ENCODE data around the gene ELMOD1. TPM values are rescaled to one million over a fixed set of nuclear protein-coding genes. Genes with fewer than 3 reads are reported as not detected.

ELMOD1 gene
- polyA plus RNA-seq, 12 donors: 3.7 to 9.3 (median 4.5) TPM; not detected in 1

DNA sequence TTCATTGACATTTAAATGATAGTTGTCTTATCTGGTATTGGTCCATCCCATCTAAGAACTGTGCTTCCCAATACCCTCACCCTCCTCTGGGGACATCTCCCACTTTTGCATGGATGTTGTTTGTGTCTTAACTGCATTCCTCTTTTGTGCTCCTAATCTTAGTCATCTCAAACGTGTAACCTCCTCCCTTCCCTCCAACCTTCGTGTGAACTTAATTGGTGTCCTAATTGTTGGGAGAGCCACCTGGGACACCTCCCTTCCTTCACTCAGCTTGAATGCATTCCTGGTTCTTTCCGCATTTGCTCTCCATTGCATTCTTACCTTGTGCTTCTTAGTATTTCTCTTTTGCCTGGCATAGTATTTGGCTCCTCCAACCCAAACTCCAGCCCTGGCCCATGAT, 9.8 kb upstream of the ELMOD1 start:
- no peak for DNase-seq

DNA sequence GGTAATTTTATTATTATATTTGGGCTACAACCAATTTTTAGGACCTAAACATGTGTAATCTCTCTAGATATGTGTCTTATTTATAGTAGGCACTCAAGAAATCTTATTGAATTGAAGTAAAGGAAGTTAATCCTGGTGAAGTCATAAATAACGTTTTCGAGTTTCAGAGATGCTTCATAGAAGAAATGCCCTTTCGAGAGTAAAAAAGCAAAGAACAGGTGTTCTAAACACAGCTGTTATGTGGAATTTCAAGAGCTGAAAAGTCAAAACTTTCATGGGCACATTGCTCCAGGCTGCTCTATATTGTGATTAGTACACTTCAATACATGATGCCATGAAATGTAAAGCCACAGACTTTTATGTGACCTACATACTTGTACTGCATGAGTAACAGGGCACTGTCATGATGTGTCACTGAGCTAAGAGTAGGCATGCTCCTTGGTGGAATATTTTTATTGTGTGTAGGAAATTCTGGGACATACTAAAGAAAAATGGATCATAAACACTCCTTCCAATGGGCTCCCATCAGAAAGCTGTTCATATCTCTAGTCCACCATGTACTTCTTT, 7.2 kb upstream of the ELMOD1 start:
- DNase-seq: no peak

DNA sequence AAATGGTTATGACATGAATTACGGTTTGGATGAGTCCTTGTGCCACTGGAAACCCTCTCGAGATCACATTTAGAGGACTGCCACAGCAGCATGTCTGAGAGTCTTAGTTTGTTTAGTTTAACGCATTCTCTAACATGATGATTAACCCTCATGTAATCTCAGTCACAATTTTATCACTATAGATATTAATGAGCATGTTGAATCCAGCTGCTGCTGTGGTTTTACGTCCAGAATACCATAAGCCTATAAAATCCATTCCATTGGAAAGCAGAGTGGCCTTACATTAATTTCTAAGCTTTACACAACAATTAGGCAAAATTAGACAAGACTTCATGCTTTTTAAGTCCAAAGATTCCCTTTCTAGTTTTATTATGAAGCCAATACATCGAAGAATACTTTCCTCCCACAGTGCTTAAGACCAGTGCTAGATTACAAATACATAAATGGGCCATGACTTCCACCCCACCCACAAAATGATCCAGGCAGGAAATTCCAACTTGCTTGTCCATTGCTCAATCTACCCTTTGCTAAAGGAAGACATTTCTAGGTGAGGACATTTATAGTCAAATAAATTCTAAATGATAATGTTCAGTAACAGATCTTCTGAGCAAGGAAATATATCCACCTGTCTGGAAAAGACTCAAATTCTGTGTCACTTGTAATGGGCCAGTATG, 3.5 kb upstream of the ELMOD1 start:
- DNase-seq: no peak

DNA sequence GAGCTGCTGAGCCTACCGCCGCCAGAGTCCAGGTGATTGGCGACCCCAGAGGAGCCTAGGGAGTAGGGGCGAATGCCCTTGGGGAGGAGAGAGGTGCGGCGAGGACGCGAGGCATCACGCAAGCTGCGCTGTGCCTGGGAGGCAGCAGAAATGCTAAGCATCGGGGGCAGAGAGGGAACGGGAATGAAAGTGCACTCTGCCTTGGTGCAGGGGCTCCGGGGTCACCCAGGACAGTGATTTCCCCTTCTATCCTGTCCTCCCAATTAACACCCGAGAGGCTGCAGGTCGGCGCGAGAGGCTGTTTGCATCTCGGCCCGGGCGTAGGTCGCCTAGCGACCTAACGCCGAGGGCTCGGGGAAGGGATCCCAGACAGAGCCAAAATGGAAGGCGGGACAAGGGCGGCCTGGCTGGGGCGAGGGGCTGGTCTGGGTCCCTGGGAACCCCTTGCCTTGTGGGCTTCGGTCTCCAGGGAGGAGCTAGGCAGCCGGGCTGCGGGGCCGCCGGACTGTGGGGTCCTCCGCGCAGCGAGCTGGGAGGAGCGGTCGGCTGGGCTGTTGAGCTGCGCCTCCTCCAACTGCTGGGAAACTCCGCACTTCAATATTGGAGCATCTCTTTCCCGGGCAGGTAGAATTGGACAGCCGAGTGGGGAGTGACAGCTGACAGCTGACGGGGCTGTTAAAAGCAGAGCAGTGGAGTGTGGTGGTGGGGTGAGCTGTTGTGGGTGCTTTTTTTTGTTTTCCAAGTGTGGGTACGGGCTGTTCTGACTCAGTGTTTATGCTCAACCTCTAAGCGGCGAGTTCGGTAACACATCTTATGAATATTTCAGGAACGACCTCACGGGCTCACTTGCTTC, 657 bp downstream of the ELMOD1 start:
- DNase-seq: no peak

DNA sequence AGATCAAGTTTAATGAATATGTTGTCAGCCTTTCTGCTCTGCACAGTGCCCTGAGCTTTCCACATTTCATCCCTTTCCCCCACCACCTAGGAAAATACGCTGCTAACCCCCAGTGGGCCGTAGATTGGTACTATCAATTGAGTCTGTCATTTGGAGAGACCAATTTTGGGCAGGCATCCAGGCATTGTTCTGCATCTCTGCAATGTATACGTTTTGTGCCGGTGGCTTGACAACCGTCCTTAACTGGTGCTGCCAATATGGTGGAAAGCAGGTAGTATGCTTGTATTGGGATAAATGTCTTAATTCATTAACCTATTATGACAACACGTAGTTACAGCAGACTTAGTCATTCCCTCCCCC, 1.3 kb downstream of the ELMOD1 start:
- no peak for DNase-seq

DNA sequence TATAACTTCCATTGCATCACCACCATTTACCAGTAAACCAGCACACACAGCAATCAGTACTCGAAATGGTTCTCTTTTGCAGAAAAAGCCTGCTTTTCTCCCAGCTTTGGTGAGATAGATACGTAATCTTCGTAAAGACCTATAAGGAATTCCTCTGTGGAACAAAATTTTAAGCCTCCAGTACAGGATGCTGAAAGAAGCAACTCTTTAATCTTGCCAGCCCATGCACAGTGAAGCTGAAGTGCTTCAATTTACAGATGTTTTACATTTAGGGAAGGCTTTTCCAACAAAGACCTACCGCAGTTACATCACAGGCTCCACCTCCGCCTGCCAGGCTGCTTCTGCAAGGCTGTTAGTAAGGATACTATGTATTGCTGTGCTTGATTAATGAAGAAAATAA, 1.9 kb downstream of the ELMOD1 start:
- DNase-seq: peak; percentile 27

DNA sequence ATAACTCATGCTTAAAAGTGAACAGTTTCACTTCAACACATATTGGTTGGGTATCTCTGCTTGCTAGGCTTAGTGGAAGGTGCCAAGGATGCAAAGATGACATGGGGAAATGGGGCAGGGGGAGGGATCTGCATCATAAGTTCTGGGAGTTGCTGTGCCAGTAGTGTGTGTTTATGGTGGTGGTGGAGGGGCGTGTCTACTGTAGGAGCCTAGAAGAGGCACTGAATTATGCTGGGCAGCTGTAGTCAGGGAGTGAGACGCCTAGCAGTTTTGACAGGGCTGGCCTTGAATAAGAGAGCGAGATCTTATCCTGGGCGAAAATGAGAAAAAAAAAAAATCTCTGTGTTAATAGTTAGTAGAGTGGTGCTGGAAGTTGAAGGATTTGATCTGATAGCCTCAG, 3.0 kb downstream of the ELMOD1 start:
- no peak for DNase-seq

DNA sequence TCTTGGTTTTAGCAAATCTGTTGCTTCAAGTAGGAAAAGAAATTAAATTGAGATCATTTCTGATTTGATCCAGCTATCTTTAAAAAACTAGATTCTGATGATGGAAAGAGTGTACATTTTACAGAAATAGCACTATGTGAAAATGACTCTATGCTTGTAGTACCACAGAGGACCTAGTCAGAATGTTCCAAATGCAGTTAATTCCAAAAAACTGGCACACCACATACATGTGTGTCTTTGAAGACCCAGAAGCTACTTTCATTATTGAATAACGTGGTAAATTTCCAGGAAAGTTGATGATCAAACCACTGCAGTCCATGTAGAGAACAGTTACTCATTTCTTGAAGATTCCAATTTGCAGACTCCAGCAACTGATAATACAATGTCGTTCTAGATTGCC, 3.8 kb downstream of the ELMOD1 start:
- no peak for DNase-seq

DNA sequence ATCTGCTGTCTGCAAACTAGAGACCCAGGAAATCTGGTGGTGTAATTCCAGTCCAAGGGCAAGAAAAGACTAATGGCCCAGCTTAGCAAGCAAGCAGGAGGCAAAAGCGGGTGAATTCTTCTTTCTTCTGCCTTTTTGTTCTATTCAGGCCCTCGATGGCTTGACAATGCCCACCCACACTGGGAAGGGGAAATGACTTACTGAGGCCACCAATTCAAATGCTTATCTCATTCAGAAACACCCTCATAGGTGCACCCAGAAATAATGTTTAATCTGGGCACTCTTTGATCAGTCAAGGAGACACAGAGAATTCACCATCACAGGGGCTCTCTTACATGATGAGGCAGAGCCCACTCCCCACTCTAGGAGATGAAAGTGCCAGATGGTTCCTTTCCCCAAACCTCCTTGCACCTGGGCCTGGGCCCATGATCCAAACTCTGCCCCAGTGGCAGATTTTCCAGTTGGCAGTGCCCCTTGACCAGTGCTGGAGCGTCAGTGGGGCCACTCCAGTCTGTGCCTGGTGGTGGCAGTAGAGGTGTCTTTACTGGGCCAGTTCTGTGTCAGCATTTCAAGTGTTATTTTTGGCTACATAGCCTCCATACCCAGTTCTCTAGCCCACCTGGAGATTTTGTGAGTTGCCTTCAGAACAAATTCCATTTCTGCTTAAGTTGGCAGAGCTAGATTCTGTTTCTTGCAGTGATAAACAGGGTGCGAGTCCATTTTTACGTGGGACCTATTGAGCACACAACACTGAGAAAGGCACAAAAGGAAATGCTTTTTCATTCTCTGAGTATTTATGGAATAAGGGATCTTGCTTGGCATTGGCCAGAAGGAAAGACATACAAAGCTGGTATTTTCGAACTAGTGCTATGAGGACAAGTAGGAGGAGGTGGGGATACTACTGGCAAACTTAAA, 7.5 kb downstream of the ELMOD1 start:
- DNase-seq: no peak

DNA sequence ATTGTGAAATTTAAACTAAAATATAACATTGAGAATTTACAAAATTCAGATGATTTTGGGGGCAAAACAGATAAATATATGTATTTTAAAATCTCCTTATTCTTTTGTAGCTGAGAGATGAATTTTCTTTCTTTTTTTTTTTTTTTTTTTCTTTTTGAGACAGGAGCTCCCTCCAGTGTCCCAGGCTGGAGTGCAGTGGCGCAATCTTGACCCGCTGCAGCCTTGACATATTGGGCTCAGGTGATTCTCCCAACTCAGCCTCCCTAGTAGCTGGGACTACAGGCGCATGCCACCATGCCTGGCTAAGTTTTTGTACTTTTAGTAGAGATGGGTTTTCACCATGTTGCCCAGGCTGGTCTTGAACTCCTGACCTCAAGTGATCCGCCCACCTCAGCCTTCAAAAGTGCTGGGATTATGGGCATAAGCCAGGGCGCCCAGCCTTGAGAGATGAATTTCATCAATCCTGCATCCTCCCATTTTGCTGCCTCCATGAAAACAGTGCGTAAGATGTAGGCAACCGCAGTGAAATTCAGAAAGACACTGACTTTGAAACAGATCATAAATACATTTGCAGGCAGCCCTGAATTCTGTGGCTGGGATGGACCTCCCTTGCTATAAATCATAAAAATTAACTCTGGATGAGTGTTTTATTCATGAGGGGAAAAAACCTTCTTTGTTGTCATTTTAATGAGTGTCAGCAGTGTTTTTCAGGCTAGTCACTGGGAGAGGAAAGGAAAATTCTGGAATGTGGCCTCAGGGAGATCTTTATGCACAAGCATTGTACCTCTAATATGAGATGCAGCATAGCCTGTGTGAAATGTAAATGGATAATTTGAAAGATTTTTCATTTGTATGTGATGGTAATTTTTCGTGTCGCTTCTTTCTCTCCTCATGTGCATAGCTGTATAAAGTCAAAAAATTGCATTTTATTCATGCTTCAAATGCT, 14.4 kb downstream of the ELMOD1 start:
- no peak for DNase-seq

DNA sequence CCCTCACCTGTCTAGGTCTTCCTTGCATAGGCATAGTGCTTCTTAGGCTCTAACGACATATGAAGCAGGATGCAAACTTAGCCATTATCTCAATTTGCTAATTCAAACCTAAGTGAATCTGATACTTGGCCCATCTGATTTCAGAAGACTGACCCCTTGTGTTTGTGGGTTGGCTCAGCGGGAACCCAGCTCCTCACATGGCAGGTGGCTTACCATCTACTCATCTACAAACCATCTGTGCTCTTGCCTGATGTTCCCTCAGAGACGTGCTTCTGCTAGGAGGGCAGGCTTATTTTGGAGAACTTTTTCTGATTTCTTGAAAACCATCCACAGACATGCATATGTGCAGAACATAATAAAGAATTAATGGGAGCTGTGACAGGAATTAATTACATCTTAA, 15.2 kb downstream of the ELMOD1 start:
- DNase-seq: no peak

DNA sequence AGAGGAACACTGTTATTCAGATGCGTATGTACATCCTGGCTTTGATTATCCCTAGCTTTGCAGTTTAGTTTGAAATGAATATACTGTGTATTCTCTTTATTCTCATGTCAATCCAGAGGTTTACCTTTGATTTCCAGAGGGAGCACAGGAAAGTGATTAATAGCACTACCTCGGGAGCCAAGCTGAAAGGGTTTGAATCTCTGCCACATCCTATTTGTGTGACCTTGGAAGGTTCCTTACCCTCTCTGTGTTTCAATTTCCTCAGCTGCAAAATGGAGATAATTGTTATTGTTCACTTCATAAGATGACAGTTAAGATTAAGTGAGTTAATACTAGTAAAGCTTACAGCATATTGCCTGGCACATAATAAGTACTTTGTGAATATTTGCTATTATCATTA, 17.9 kb downstream of the ELMOD1 start:
- DNase-seq: no peak

DNA sequence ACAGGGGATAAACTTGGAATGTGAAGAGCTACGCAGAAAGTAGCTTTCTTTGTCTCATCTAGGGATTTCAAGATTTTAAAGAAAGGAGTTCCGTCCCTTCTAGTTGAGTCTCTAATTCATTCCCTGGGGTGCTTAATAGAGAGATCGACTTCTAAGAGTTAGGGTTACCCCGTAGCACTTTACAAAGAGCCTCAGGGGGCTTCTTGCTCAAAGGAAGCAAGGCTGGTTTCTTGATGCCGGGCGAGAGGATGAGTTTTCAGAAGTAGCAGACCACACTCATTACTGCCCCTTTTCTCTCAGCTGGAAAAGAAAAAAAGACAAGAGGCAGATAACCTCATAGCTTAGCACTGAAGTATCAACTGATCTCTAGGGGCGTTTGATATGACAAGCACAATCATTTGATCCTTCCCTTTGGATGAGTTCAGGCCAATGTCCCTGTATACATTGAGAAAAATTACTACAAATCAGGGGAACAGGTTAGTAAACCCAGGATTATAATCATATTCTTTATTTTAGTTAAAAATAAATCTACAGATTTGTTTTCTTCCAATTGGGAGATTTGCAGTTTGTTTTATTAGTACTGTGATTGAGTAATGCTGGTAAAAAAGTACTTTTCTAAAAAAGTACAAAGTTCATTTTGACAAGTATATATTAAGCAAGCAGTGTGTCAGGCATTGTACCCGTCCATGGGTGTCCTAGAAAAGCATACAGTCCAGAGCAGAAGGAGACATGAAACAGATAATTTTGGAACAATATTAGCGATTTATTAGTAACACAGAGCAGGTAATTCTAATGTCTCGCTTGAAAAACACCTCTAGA, 18.7 kb downstream of the ELMOD1 start:
- DNase-seq: no peak

DNA sequence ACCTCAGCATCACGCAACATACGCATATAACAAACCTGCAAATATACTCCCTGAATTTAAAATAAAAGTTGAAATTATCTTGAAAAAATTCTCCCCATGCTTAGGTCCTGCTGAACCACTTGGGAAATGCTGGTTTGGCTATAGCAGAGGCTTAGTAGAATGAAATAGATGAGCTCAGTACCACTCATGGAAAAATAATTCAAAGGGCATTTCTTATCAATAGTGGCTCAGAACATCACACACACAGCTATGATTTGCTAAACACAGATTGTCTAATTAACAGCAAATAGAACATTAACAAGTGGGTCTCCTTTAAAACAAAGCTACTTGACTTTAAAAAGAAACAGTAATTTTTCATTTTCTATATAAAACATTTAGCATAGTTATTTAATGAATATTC, 21.5 kb downstream of the ELMOD1 start:
- DNase-seq: no peak

DNA sequence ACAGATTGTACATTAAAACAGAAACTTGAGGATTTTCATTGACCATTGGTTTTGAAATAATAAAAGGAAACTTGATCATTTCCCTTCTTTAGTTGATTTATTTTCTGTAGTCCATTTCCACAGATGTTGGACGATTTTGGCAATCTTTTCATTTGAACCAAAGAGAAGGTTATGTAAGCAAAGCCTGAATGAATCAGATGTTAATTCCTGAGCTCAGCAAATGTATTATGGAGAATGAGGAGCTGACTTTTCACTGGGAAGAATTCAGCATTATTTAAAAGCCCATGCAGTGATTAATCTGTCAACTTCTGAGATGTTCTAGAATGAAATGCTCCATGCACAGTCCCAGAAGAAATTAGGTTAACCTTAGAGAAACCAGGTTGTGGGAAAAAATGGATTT, 29.0 kb downstream of the ELMOD1 start:
- peak; percentile 11 for DNase-seq

DNA sequence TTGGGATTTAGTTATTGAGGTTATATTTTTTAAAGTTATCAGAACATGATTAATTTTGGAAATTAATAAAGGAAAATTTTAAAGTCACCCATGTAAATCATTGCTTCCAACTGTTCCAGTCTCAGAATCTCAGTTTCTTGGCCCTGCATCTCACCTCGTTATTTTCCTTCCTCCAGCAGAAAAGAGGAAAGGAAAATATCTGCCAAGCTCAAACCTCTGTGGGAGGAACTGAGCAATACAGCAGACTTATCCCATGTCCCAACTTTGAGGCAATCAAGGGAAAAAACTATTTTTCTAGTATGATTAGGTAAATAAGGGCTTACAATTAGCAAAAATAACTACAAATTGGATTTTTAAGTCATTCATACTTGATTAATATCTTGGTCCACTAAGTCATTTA, 30.1 kb downstream of the ELMOD1 start:
- peak; percentile 42 for DNase-seq

DNA sequence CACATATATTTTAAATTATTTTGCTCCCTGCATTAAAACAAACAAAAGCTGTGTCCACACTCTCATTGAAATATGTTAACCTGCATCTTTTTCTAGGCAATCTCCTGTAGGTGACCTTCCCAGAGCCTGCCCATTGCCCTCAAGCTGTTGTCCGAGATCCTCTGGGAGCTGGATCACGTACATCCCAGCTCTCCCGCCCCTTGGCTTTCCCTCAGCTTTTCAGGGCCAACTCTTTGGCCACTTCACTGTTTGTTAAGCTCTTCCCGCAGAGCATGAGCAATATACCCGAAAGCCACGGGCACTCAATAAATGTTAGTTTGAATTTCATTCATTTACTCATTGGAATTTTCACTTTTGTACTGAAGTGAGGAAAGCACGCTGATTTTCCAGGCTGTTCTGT, 32.2 kb downstream of the ELMOD1 start:
- DNase-seq: no peak

DNA sequence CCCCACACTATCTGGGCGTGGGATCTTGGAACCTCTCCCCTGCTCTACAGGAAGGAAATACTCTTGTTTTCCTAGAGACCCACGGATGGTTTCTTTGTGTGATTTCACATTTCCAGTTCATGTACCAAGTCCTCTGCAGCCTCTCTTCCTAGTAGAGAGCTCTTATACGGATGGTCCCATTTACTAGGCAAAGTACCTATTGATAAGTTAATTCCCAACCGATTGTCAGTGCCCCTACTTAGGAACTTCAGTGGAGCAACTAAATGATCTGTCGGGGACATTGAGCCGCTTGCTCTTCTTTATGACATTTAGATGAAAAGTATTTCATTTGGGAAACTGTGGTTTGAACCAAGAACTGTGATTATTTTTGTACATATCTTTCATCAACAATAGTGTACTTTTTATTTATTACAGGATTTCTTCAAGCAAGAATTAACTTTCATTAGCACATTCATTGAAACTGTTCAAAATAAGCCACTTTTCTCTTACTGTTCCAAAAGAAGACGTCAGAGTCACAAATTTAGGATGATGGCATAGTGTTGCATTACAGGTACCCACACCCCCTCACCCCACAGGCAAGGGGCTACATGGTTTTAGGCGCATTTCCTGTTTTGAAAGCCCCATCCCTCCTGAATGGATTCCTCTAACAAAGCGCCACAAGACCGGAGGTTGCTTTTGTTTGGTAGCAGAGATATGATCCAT, 34.2 kb downstream of the ELMOD1 start:
- no peak for DNase-seq

DNA sequence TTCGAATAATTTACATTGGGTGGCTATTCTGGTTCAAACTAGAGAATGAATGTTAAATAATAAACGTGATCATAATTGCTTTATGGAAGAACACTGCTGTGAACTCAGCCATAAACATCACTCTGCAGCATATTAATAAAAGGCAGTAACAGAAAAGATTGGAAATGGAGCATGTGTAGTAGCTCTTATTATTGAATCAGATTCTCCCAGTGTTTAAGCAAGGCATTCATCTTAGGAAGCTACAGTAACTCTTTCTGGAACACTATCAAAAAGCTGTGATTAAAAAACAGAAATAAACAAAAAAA, 34.7 kb downstream of the ELMOD1 start:
- DNase-seq: no peak

DNA sequence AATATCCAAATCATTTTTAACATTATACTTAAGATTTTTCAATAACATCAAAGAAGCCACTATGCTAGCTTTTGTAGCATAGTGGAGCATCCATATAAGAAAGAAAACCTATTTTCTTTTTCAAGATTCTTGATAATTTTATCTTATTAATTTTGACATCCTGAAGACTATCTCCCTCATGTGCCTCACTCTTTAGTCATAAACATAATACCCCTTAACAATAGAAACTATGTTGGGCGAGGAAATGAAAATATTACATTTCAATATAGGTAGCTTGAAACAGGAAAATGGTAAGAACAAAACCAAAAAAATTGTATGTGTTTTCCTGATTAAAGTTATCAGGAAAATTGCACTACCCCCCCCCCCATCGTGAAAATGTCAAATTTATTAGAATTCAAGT, 40.1 kb downstream of the ELMOD1 start:
- no peak for DNase-seq
